ENCODE measurements around the gene FLYWCH2. TPM values are rescaled to one million over a fixed set of nuclear protein-coding genes. Genes with fewer than 3 reads are reported as not detected.
A peak's percentile ranks its signal among the peaks of the same experiment; 100 is the strongest.

FLYWCH2 gene
- total and polyA plus RNA-seq, 2 donors from 2014 or later: 31.3 to 52.5 TPM

DNA sequence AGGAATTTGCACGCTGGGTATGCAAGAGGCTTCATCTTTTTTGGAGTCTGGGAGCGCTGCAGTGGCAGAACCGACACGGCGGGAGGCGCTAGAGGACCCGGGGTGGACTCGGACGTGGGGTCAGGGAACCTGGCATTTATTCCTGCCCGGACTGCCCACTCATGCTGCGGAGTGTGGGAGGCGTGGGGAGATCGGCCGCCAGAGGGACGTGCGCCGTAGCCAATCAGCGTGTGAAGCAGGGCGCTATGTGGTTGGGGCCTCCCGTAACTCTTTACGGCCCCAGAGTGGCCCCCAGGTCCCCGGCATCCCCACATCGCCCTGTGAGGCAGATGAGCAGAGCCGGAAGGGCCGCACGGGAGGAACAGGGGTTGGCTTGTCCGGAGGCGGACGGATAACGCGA lies 11.2 kb downstream of the FLYWCH2 start:
- Histone ChIP-seq H3K9ac (ENCODE audit: low read length in 3 of 3) (no peak overlapping the region), H3K27ac (ENCODE audit: low read depth in 2 of 2, low read length in 2 of 2) (no peak overlapping the region), H3K9me3 (ENCODE audit: control insufficient read depth in 2 of 3, insufficient read depth in 1 of 3, low read length in 3 of 3) (no peaks in the 10 kb centered on the region), H3K4me3 (ENCODE audit: low read length in 3 of 3) (no peak overlapping the region), H3K36me3 (ENCODE audit: control insufficient read depth in 2 of 3, insufficient read depth in 3 of 3, low read length in 3 of 3) (peaks cover 0 to 3% (median 3%) of the 10 kb centered on the region in 3 donors), H3K27me3 (ENCODE audit: control insufficient read depth, insufficient read depth, low read length) (no peaks in the 10 kb centered on the region), H3K4me1 (ENCODE audit: control insufficient read depth in 2 of 3, insufficient read depth in 2 of 3, low read depth in 1 of 3, low read length in 3 of 3) (peaks cover 0 to 3% (median 0%) of the 10 kb centered on the region in 3 donors)
- TF ChIP-seq, protein P1, sequence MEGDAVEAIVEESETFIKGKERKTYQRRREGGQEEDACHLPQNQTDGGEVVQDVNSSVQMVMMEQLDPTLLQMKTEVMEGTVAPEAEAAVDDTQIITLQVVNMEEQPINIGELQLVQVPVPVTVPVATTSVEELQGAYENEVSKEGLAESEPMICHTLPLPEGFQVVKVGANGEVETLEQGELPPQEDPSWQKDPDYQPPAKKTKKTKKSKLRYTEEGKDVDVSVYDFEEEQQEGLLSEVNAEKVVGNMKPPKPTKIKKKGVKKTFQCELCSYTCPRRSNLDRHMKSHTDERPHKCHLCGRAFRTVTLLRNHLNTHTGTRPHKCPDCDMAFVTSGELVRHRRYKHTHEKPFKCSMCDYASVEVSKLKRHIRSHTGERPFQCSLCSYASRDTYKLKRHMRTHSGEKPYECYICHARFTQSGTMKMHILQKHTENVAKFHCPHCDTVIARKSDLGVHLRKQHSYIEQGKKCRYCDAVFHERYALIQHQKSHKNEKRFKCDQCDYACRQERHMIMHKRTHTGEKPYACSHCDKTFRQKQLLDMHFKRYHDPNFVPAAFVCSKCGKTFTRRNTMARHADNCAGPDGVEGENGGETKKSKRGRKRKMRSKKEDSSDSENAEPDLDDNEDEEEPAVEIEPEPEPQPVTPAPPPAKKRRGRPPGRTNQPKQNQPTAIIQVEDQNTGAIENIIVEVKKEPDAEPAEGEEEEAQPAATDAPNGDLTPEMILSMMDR (IDR thresholded peaks at IDR 0.05; ENCODE audit: borderline replicate concordance, extremely low read depth, insufficient read depth): no peak
- intact Hi-C loops (cut with DNase I): no loop called here
- DNase-seq (peak in 1 of 5 donors; percentile 59), FAIRE-seq (no peak)

DNA sequence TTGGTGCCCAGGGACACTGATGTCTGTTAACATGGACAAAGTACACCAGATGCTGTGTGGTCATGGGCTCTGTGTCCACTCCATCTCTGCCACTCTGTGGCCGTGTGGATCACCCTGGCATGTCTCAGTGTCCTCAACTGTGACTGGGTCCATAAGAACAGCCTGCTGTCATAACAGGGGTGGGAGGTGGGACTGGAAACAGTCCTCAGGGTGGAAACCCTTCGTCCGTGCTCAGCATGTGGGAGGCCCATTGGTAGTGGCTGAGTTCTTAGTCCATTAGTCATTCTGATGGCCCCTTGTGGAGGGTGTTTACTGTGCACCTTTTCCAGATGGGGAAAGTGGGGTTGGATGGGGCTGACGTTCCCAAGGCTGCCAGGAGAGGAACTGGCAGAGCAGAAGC lies 12.8 kb downstream of the FLYWCH2 start:
- Histone ChIP-seq H3K9ac (ENCODE audit: low read length in 3 of 3) (no peak overlapping the region), H3K9me3 (ENCODE audit: control insufficient read depth in 2 of 3, insufficient read depth in 1 of 3, low read length in 3 of 3) (no peaks in the 10 kb centered on the region), H3K27ac (ENCODE audit: low read depth in 2 of 2, low read length in 2 of 2) (no peak overlapping the region), H3K4me3 (ENCODE audit: low read length in 3 of 3) (no peak overlapping the region), H3K27me3 (ENCODE audit: control insufficient read depth, insufficient read depth, low read length) (no peaks in the 10 kb centered on the region), H3K36me3 (ENCODE audit: control insufficient read depth in 2 of 3, insufficient read depth in 3 of 3, low read length in 3 of 3) (peaks cover 0 to 3% (median 3%) of the 10 kb centered on the region in 3 donors), H3K4me1 (ENCODE audit: control insufficient read depth in 2 of 3, insufficient read depth in 2 of 3, low read depth in 1 of 3, low read length in 3 of 3) (peaks cover 0 to under 1% (median 0%) of the 10 kb centered on the region in 3 donors)
- TF ChIP-seq, protein P1 (IDR thresholded peaks at IDR 0.05; ENCODE audit: borderline replicate concordance, extremely low read depth, insufficient read depth): no peak
- intact Hi-C loops (cut with DNase I): no loop called here
- FAIRE-seq (no peak), DNase-seq (peak in 1 of 5 donors; percentile 9)

DNA sequence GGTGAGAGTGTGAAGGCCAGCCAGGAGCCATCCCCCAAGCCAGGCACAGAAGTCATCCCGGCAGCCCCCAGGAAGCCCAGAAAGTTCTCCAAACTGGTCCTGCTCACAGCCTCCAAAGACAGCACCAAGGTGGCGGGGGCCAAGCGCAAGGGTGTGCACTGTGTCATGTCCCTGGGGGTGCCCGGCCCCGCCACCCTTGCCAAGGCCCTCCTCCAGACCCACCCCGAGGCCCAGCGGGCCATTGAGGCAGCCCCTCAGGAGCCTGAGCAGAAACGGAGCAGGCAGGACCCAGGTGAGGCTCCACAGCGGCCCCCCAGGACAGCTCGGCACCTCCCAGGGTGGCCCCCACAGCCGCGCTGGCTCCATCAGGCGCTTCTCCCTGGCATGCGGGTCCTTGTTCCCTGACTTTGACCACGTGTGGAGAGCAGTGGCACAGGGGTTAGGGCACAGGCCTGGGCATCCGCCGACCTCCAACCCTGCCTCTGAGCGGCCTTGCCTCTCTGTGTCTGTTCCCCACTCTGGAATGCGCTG lies 13.5 kb downstream of the FLYWCH2 start:
- TF ChIP-seq, protein P1 (IDR thresholded peaks at IDR 0.05; ENCODE audit: borderline replicate concordance, extremely low read depth, insufficient read depth): no peak
- Histone ChIP-seq H3K4me1 (ENCODE audit: control insufficient read depth in 2 of 3, insufficient read depth in 2 of 3, low read depth in 1 of 3, low read length in 3 of 3) (no peaks in the 10 kb centered on the region), H3K27me3 (ENCODE audit: control insufficient read depth, insufficient read depth, low read length) (no peaks in the 10 kb centered on the region), H3K9me3 (ENCODE audit: control insufficient read depth in 2 of 3, insufficient read depth in 1 of 3, low read length in 3 of 3) (no peaks in the 10 kb centered on the region), H3K36me3 (ENCODE audit: control insufficient read depth in 2 of 3, insufficient read depth in 3 of 3, low read length in 3 of 3) (peaks cover 0 to 3% (median 3%) of the 10 kb centered on the region in 3 donors), H3K4me3 (ENCODE audit: low read length in 3 of 3) (no peak overlapping the region), H3K27ac (ENCODE audit: low read depth in 2 of 2, low read length in 2 of 2) (no peak overlapping the region), H3K9ac (ENCODE audit: low read length in 3 of 3) (no peak overlapping the region)
- DNase-seq (peak in 1 of 5 donors; percentile 75), FAIRE-seq (no peak)
- intact Hi-C loops (cut with DNase I): no loop called here

DNA sequence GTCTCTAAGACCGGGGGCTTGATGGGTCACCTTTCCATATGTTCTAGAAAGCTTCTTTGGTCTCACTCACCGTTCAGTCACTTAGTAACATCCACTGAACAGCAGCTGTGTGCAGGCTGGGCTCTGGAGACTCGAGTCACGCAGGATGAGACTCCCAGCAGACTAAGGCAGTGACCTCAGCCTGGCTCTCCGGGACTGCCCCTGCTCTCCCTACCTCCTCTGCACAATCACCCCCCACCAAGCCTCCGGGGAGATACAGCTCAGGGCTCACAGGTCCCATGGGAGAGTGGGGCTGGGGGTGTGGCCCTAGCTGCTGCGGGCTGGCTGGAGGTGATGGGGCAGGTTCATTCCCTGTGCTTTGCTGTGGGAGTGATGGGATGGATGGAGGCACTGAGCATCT lies 14.1 kb downstream of the FLYWCH2 start:
- TF ChIP-seq, protein P1 (IDR thresholded peaks at IDR 0.05; ENCODE audit: borderline replicate concordance, extremely low read depth, insufficient read depth): no peak
- Histone ChIP-seq H3K9ac (ENCODE audit: low read length in 3 of 3) (no peak overlapping the region), H3K27ac (ENCODE audit: low read depth in 2 of 2, low read length in 2 of 2) (no peak overlapping the region), H3K4me3 (ENCODE audit: low read length in 3 of 3) (no peak overlapping the region), H3K36me3 (ENCODE audit: control insufficient read depth in 2 of 3, insufficient read depth in 3 of 3, low read length in 3 of 3) (peaks cover 0 to 3% (median 3%) of the 10 kb centered on the region in 3 donors), H3K4me1 (ENCODE audit: control insufficient read depth in 2 of 3, insufficient read depth in 2 of 3, low read depth in 1 of 3, low read length in 3 of 3) (no peaks in the 10 kb centered on the region), H3K9me3 (ENCODE audit: control insufficient read depth in 2 of 3, insufficient read depth in 1 of 3, low read length in 3 of 3) (no peaks in the 10 kb centered on the region), H3K27me3 (ENCODE audit: control insufficient read depth, insufficient read depth, low read length) (no peaks in the 10 kb centered on the region)
- FAIRE-seq: no peak
- DNase-seq: peak in 1 of 5 donors; percentile 69
- intact Hi-C loops (cut with DNase I): no loop called here
